OCI-LY7 (cell line): ENCODE measurements around the gene NUP42. TPM values are rescaled to one million over a fixed set of nuclear protein-coding genes. Genes with fewer than 3 reads are reported as not detected.

Experiments used
- BruUV-seq: library from RNA; stranded (reverse); fragments of 400-500 nt; replicated peaks from 2 replicates; lab custom pipeline; 2021; lab: Mats Ljungman, UMichigan
- CTCF ChIA-PET: fragments of 300-600 bp; sonication (Branson Sonifier 250); formaldehyde crosslinking; loops from one replicate; lab custom pipeline; 2022; ENCODE audit warnings: antibody characterized with exemption; ENCODE audit not compliant: unreplicated experiment; lab: Charles Lee
- POLR2A ChIA-PET: fragments of 300-600 bp; sonication (Branson Sonifier 250); formaldehyde crosslinking; loops from one replicate; lab custom pipeline; 2022; ENCODE audit warnings: antibody characterized with exemption; lab: Charles Lee
- DNase-seq: peaks from one replicate; pipeline ENCODE4 v3.0.0-alpha.2; 2015; ENCODE audit warnings: low spot score
- H2AFZ ChIP-seq: fragments of 200-600 bp; sonication (generic), shearing (Covaris generic); 2 replicates; pipeline ENCODE4 v1.6.1; 2014; ENCODE audit warnings: mild to moderate bottlenecking, antibody characterized with exemption, low read length, moderate library complexity
- H3K27ac ChIP-seq: fragments of 200-600 bp; sonication (generic); 2 replicates; pipeline ENCODE4 v1.5.1; 2014; ENCODE audit warnings: mixed run types, low read depth, mild to moderate bottlenecking, moderate library complexity, low read length, inconsistent platforms; ENCODE audit not compliant: poor library complexity, severe bottlenecking
- H3K36me3 ChIP-seq: fragments of 200-600 bp; sonication (generic); 2 replicates; pipeline ENCODE4 v1.6.1; 2014; ENCODE audit warnings: mild to moderate bottlenecking, antibody characterized with exemption, low read length, moderate library complexity, mixed read lengths; ENCODE audit not compliant: insufficient read depth
- H3K4me1 ChIP-seq: fragments of 200-600 bp; sonication (generic); 2 replicates; pipeline ENCODE4 v1.5.1; 2014; ENCODE audit warnings: mild to moderate bottlenecking, low read length; ENCODE audit not compliant: insufficient read depth, poor library complexity, severe bottlenecking
- H3K4me2 ChIP-seq: fragments of 200-600 bp; sonication (generic); 2 replicates; pipeline ENCODE4 v1.6.1; 2014; ENCODE audit warnings: mild to moderate bottlenecking, low read length
- H3K4me3 ChIP-seq: fragments of 200-600 bp; sonication (generic); 2 replicates; pipeline ENCODE4 v1.5.1; 2014; ENCODE audit warnings: mild to moderate bottlenecking, low read depth, low read length; ENCODE audit not compliant: poor library complexity, severe bottlenecking
- H3K79me2 ChIP-seq: fragments of 200-600 bp; sonication (generic); 2 replicates; pipeline ENCODE4 v1.6.1; 2016; ENCODE audit warnings: low read depth, mild to moderate bottlenecking, low read length, moderate library complexity, mixed read lengths; ENCODE audit not compliant: insufficient read depth
- H3K9me2 ChIP-seq: fragments of 200-600 bp; sonication (generic); 2 replicates; pipeline ENCODE4 v1.6.1; 2016; ENCODE audit warnings: mild to moderate bottlenecking, low read length, mixed read lengths; ENCODE audit not compliant: insufficient read depth
- H3K9me3 ChIP-seq: fragments of 200-600 bp; sonication (generic); 2 replicates; pipeline ENCODE4 v1.6.1; 2014; ENCODE audit warnings: mild to moderate bottlenecking, mixed run types, low read length, mixed read lengths
- H4K20me1 ChIP-seq: fragments of 200-600 bp; sonication (generic); 2 replicates; pipeline ENCODE4 v1.6.1; 2014; ENCODE audit warnings: mild to moderate bottlenecking, antibody characterized with exemption, low read length, moderate library complexity, mixed read lengths; ENCODE audit not compliant: insufficient read depth
- CTCF ChIP-seq: fragments of 200-600 bp; sonication (generic); conservative IDR thresholded peaks from 2 replicates; pipeline ENCODE4 v1.5.1; 2014; ENCODE audit warnings: mild to moderate bottlenecking, antibody characterized with exemption, low read length, moderate library complexity, mixed read lengths
- EZH2phosphoT487 ChIP-seq: fragments of 200-600 bp; sonication (generic); IDR thresholded peaks from 2 replicates; pipeline ENCODE4 v1.6.1; 2018; ENCODE audit warnings: low read depth, borderline replicate concordance, mild to moderate bottlenecking, mixed run types, antibody characterized with exemption, low read length, moderate library complexity, mixed read lengths
- intact Hi-C: fragments of 100-400 bp; cut with micrococcal nuclease; formaldehyde crosslinking; loops from one replicate; pipeline ENCODE4 v1.10.0; 2022; ENCODE audit not compliant: unreplicated experiment
- total RNA-seq, 2 experiments: library from RNA; depleted of rRNA in 1 of 2; stranded (reverse); fragments of >200 nt in 1 of 2; shearing (Covaris generic) in 1 of 2; gene quantifications; 2 replicates each; pipeline ENCODE4 v1.2.3, GENCODE V29; 2014 to 2022

Gene NUP42
- total RNA-seq, 2 experiments from 2014 or later = 73.4 to 103 TPM

DNA sequence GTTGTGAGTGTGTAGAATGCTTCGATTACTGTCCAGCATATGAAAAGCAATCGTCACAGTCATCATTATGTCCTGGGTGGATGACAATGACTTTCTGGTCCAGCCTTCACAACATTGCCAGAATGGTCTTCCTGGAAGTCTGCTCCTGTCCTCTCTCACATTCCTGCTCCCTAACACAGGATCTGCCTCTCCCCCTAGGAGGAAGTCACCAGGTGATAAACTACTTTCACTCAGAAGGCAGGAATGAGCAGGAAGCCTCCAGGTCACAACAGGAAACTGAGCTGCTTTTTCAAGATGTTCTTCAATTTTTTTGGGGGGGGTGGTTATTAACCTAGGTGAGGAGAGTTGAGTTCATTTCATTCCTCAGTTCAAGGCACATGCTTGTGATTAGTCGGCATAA, 51.1 kb downstream of the NUP42 start:
- BruUV-seq = no TSS peak

DNA sequence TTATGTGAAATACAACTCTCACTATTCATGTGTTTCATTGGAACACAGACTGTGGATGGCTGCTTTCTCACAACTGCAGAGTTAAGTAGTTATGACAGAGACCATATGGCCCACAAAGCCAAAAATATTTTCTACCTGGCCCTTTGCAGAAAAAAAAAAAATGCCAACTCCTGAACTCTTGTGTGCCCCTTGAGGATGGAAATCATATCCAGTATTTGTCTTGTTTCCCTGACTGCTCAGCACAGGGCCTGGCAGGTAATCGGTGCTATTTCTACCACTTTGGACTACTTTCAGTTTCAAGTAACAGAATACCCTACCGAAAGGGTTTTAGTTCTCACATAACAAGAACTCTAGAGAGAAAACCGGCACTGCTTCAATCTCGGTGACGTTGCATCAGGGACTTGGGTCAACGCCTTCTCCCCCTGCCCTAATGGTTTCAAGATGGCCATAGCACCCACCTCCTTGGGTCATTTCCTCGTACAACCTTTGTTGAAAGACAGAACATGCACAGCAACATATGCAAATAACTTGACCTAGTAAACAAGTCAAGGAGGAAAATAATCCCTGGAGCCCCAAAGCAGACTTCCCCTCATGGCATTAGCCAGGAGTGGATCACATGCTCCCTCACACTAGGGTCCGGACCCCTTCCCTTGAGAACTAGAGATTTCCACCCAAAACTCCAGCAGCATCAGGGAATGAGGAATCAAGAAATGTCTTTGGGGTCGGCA, 52.9 kb downstream of the NUP42 start:
- DNase-seq = no peak
- ChIA-PET CTCF (no interaction called here), POLR2A (no interaction called here)
- Histone ChIP-seq H3K4me3 (no peak overlapping the region), H3K4me1 (peaks cover 3% of the 10 kb centered on the region), H3K36me3 (no peaks in the 10 kb centered on the region), H3K27ac (no peak overlapping the region), H3K9me3 (no peaks in the 10 kb centered on the region), H4K20me1 (no peaks in the 10 kb centered on the region), H3K4me2 (no peak overlapping the region; the same call in 1 of the 2 replicates), H3K79me2 (no peaks in the 10 kb centered on the region), H2AFZ (0 out of 2 replicates have a peak overlapping the region, but pooled peaks have one; percentile 13), H3K9me2 (no peaks in the 10 kb centered on the region)
- intact Hi-C loops = no loop called here
- BruUV-seq = no TSS peak
- TF ChIP-seq CTCF (no peak), EZH2phosphoT487 (no peak)

More for the DNA sequence above, 51.1 kb downstream of the NUP42 start:
- POLR2A ChIA-PET = interaction anchor here (0.6 kb wide), 1 partner anchor 11 kb away, joined by 8 read pairs; no protein-coding TSS in a partner anchor
- H3K4me3 ChIP-seq = no peak overlapping the region
- no peaks in the 10 kb centered on the region for H3K79me2 ChIP-seq
- DNase-seq = no peak
- CTCF ChIA-PET = no interaction called here
- intact Hi-C loops = no loop called here
- no peaks in the 10 kb centered on the region for H4K20me1 ChIP-seq
- peaks cover 3% of the 10 kb centered on the region for H3K4me1 ChIP-seq
- no peaks in the 10 kb centered on the region for H3K9me2 ChIP-seq
- no peak overlapping the region for H2AFZ ChIP-seq
- H3K9me3 ChIP-seq = no peaks in the 10 kb centered on the region
- no peak overlapping the region for H3K4me2 ChIP-seq
- no peak overlapping the region for H3K27ac ChIP-seq
- TF ChIP-seq EZH2phosphoT487 (no peak), CTCF (no peak)
- no peaks in the 10 kb centered on the region for H3K36me3 ChIP-seq

DNA sequence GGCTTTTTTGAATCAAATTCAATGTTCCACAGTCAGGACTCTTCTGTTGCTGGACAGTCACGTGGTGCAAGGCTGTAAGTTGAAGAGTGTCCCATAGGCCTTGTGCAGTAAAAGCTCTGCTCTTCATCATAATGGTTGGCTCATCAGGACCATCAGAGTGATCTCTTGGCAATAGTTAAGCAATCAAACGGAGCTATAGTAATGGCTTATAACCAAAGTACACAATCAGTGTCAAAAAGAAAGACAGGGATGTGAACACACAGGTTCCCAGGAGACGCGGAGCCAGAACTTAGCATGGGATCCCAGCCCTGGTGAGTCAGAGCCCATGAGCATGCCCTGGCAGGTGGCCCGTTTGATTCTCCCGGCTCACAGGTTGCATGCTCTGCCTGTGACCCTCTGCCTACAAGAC, 54.0 kb downstream of the NUP42 start:
- CTCF ChIA-PET = interaction anchor here (0.5 kb wide), 1 partner anchor 398 kb away, joined by 11 read pairs; no protein-coding TSS in a partner anchor
- H3K79me2 ChIP-seq = no peaks in the 10 kb centered on the region
- H3K27ac ChIP-seq = no peak overlapping the region
- no peak overlapping the region for H3K4me3 ChIP-seq
- no peaks in the 10 kb centered on the region for H3K9me2 ChIP-seq
- H3K36me3 ChIP-seq = no peaks in the 10 kb centered on the region
- H3K4me1 ChIP-seq = peaks cover 3% of the 10 kb centered on the region
- BruUV-seq = no TSS peak
- H4K20me1 ChIP-seq = no peaks in the 10 kb centered on the region
- no peaks in the 10 kb centered on the region for H3K9me3 ChIP-seq
- TF ChIP-seq CTCF (no peak), EZH2phosphoT487 (no peak)
- no peak overlapping the region for H2AFZ ChIP-seq
- no peak for DNase-seq
- H3K4me2 ChIP-seq = no peak overlapping the region
- intact Hi-C loops = no loop called here
- POLR2A ChIA-PET = interaction anchor here (0.5 kb wide), 1 partner anchor 31 kb away, joined by 3 read pairs; no protein-coding TSS in a partner anchor
